ENCODE results near the gene TMTC2. TPM values are rescaled to one million over a fixed set of nuclear protein-coding genes. Genes with fewer than 3 reads are reported as not detected.

The TMTC2 gene
- total RNA-seq, 1 donor from 2014 or later: 7.6 TPM

DNA sequence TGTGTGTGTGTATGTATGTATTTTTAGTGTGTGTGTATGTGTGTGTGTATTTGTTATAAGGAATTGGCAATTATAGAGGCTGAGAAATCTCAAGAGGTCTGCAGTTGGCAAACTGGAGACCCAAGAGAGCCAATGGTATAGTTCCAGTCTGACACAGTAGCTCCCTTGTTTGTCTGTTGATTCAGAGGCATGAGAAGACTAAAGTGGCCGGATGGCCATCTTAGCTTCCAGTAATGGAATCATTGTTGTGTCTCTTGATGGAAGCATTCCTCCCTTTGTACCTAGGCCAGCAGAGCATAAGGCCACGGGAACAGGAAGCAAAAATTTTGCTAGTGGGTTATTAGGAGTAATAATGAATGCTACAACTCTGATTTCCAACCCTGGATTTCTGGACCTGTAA lies 460.6 kb downstream of the TMTC2 start:
- H3K36me3 ChIP-seq (ENCODE audit: control insufficient read depth, insufficient read depth, low read length): no peaks in the 10 kb centered on the region
- H3K27me3 ChIP-seq (ENCODE audit: control insufficient read depth, insufficient read depth, low read length): no peaks in the 10 kb centered on the region
- no peak for DNase-seq (ENCODE audit: low read depth)
- H3K4me3 ChIP-seq (ENCODE audit: low read depth, low read length): no peak overlapping the region
- TF ChIP-seq, protein P1, sequence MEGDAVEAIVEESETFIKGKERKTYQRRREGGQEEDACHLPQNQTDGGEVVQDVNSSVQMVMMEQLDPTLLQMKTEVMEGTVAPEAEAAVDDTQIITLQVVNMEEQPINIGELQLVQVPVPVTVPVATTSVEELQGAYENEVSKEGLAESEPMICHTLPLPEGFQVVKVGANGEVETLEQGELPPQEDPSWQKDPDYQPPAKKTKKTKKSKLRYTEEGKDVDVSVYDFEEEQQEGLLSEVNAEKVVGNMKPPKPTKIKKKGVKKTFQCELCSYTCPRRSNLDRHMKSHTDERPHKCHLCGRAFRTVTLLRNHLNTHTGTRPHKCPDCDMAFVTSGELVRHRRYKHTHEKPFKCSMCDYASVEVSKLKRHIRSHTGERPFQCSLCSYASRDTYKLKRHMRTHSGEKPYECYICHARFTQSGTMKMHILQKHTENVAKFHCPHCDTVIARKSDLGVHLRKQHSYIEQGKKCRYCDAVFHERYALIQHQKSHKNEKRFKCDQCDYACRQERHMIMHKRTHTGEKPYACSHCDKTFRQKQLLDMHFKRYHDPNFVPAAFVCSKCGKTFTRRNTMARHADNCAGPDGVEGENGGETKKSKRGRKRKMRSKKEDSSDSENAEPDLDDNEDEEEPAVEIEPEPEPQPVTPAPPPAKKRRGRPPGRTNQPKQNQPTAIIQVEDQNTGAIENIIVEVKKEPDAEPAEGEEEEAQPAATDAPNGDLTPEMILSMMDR (IDR thresholded peaks at IDR 0.05; ENCODE audit: insufficient read depth, low read length, poor library complexity, severe bottlenecking): no peak

DNA sequence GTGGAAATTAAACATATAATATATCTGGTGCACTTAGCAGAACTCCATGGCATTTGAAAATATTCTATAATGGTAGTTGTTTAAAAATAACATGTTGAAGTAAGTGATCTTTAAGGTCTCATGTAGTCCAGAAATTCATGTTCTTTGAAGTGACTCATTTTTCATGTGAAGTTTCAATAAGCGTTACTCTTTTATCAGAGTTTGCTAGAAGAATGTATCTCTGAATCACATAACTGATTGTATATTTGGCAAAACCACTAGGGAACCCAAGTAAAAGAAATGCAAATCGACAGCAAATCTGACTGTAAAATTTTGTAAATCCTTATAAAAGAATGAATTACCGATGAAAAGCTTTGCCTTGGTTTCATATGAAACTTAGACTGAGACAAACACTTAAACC lies 463.3 kb downstream of the TMTC2 start:
- no peak overlapping the region for H3K4me3 ChIP-seq (ENCODE audit: low read depth, low read length)
- no peaks in the 10 kb centered on the region for H3K27me3 ChIP-seq (ENCODE audit: control insufficient read depth, insufficient read depth, low read length)
- TF ChIP-seq, protein P1 (IDR thresholded peaks at IDR 0.05; ENCODE audit: insufficient read depth, low read length, poor library complexity, severe bottlenecking): no peak
- DNase-seq (ENCODE audit: low read depth): no peak
- H3K36me3 ChIP-seq (ENCODE audit: control insufficient read depth, insufficient read depth, low read length): no peaks in the 10 kb centered on the region

DNA sequence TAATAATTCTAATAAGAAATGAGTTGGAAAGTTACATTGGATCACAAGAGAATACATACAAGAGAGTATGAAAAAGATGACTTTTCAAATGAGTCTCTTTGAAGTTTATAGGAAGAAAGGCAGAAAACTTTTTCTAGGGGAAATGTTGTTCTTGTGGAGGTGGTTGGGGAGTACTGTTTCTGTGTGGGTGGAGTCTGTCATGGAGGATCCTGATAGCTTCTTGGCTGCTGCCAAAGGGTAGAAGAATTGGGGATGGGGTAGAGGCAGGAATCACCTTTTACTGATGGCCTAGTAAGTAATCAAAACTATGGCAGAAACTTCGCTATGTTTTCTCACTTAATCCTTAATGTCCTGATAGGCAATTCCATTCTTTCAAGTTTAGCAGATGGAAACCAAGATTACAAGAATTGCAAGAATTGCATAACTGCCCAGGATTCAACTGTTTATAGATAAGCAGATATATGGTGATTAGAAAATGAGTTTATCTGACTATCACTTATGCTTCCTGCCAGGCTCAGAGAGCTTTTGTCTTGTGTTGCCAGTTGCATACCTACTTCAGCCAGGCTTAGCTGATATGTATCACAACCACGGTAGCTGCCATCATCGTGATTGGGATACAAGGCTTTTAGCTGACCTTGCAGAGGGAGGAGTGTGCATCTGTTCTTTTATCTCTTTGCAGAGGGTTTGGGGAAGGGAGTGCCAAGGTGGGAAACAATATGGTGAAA lies 463.9 kb downstream of the TMTC2 start:
- DNase-seq (ENCODE audit: low read depth): no peak

DNA sequence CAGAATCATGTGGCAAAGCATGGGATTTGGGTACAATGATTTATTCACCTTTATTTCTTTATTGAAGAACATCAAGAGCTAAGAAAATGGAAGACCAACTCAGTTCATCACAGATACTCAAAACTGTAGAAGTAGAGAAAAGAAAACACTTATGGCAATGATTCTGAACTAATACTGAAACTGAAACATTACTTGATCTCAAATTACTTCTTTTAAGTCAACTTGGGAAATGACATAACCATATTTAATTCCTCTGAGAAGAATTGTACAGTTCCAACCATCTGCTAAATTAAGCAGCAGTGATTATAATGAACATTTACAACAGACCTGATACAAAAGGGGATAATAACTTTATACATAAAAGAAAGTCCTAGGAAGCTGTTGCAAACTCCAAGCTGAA lies 466.5 kb downstream of the TMTC2 start:
- TF ChIP-seq, protein P1 (IDR thresholded peaks at IDR 0.05; ENCODE audit: insufficient read depth, low read length, poor library complexity, severe bottlenecking): no peak
- no peak for DNase-seq (ENCODE audit: low read depth)
- no peaks in the 10 kb centered on the region for H3K36me3 ChIP-seq (ENCODE audit: control insufficient read depth, insufficient read depth, low read length)
- no peak overlapping the region for H3K4me3 ChIP-seq (ENCODE audit: low read depth, low read length)
- no peaks in the 10 kb centered on the region for H3K27me3 ChIP-seq (ENCODE audit: control insufficient read depth, insufficient read depth, low read length)

More for the DNA sequence above, 463.9 kb downstream of the TMTC2 start:
- H3K4me3 ChIP-seq (ENCODE audit: low read depth, low read length): no peak overlapping the region
- TF ChIP-seq, protein P1 (IDR thresholded peaks at IDR 0.05; ENCODE audit: insufficient read depth, low read length, poor library complexity, severe bottlenecking): no peak
- no peaks in the 10 kb centered on the region for H3K27me3 ChIP-seq (ENCODE audit: control insufficient read depth, insufficient read depth, low read length)
- no peaks in the 10 kb centered on the region for H3K36me3 ChIP-seq (ENCODE audit: control insufficient read depth, insufficient read depth, low read length)

DNA sequence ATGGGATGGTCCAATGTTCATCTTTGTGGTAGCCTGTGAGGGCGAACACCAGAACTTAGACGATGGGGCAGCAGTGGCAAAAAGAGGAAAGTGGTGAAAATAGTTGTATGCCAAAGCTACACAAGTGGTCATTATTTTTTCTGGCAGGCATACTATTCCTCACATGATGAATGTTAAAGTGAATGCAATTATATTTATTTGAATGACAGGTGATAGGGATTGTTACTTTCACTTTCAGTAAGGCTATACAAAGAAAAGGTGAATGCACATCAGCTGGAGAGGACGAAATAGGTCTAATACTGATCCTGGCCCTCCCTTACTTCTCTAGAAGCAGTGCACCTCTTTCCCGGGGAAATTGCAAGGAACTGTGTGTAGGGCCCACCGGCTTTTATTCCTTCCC lies 470.1 kb downstream of the TMTC2 start:
- H3K36me3 ChIP-seq (ENCODE audit: control insufficient read depth, insufficient read depth, low read length): no peaks in the 10 kb centered on the region
- DNase-seq (ENCODE audit: low read depth): no peak
- no peaks in the 10 kb centered on the region for H3K27me3 ChIP-seq (ENCODE audit: control insufficient read depth, insufficient read depth, low read length)
- no peak overlapping the region for H3K4me3 ChIP-seq (ENCODE audit: low read depth, low read length)
- TF ChIP-seq, protein P1 (IDR thresholded peaks at IDR 0.05; ENCODE audit: insufficient read depth, low read length, poor library complexity, severe bottlenecking): no peak

DNA sequence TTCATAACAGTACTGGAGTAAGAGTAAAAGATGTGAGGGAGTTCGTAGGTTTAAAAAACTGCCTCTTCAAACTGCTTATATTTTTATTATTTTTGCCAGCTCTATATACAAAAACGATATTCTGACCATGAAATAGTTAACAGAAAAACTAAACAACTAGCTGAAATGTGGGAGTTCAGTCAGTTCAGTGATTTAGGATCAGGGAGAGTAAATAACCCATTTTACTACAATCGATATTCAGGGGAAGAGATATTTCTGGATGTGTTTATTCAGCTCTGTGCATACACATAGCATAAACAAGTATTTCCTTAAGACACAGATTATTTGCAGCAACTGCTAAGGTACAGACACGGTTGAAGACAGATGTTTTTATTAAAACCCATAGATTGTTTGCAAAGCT lies 470.9 kb downstream of the TMTC2 start:
- Histone ChIP-seq H3K27me3 (ENCODE audit: control insufficient read depth, insufficient read depth, low read length) (no peaks in the 10 kb centered on the region), H3K4me3 (ENCODE audit: low read depth, low read length) (no peak overlapping the region), H3K36me3 (ENCODE audit: control insufficient read depth, insufficient read depth, low read length) (no peaks in the 10 kb centered on the region)
- TF ChIP-seq, protein P1 (IDR thresholded peaks at IDR 0.05; ENCODE audit: insufficient read depth, low read length, poor library complexity, severe bottlenecking): no peak
- DNase-seq (ENCODE audit: low read depth): no peak

Measured in kidney epithelial cell (primary cell).